Measurements from ENCODE around the gene CARMIL3.
A peak's percentile ranks its signal among the peaks of the same experiment; 100 is the strongest.
"Not testable (repeated sequence)": the region's sequence is repeated elsewhere in the genome, so short reads cannot be mapped to it uniquely, and the experiment has no call there.

CARMIL3 gene, protein sequence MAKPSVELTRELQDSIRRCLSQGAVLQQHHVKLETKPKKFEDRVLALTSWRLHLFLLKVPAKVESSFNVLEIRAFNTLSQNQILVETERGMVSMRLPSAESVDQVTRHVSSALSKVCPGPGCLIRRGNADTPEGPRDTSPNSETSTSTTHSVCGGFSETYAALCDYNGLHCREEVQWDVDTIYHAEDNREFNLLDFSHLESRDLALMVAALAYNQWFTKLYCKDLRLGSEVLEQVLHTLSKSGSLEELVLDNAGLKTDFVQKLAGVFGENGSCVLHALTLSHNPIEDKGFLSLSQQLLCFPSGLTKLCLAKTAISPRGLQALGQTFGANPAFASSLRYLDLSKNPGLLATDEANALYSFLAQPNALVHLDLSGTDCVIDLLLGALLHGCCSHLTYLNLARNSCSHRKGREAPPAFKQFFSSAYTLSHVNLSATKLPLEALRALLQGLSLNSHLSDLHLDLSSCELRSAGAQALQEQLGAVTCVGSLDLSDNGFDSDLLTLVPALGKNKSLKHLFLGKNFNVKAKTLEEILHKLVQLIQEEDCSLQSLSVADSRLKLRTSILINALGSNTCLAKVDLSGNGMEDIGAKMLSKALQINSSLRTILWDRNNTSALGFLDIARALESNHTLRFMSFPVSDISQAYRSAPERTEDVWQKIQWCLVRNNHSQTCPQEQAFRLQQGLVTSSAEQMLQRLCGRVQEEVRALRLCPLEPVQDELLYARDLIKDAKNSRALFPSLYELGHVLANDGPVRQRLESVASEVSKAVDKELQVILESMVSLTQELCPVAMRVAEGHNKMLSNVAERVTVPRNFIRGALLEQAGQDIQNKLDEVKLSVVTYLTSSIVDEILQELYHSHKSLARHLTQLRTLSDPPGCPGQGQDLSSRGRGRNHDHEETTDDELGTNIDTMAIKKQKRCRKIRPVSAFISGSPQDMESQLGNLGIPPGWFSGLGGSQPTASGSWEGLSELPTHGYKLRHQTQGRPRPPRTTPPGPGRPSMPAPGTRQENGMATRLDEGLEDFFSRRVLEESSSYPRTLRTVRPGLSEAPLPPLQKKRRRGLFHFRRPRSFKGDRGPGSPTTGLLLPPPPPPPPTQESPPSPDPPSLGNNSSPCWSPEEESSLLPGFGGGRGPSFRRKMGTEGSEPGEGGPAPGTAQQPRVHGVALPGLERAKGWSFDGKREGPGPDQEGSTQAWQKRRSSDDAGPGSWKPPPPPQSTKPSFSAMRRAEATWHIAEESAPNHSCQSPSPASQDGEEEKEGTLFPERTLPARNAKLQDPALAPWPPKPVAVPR (N-terminal part only)

DNA sequence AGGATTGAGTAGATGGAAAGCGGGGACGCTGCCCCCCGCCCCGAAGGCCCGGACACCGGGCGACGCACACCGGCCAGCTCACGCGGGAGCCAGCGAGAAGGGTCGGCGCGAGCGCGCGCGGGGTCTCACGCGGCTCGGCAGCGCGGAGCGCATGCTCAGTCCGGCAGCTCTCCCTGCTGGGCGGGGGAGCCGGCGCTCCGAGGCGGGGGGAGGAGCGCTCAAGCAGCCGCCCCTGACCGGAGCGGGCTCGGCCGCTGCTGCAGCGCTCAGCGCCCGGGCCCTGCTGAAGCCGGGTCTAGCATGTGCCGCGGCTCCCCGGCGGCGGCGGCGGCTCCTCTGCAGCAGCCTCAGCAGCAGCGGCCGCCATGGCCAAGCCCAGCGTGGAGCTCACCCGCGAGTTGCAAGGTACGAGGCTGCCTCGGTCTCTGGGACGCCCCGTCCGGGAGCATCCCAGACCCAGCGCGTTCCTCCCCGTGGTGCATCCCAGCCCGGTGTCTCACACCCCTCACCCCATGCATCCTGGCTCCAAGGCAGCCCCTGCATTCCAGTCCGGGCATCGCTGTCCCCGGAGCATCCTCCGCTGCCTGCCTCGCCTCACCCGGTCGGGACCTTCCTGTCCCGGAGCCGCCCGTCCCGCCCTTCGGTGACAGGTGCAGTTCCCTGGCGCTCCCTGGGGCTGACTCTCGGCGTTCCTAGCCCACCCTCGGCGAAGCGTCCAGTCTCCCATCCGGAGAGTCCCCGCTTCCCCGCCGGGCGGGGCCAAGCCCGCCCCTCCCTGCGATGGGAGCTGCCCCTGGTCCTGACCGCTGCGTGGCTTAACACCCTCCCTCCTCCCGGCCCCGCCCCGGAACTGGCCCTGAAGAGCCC is at the start of gene CARMIL3:
TSS of gene CARMIL3 (plus strand) at position 221 of the 867 bp plus-strand sequence. CDS start at position 366, 145 bp downstream.
- DNase-seq: peak; percentile 31

DNA sequence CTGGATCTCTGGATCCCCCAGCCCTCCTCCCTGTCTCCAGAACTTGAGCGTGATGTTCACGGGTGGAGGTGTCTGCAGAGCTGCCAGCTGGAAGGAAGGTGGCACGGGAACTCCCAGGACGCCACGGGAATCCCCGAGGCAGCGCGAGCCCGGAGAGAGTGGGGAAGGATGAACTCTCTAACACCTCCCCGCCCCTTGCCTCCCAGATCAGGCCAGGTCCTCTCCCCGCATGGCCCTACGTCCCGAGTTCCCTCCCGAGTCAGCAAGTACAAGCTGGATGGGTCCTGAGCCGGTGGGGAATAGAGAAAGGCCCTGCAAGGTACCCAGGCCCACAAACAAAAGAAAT is 45.4 kb upstream of the CARMIL3 start:
- DNase-seq: not testable (repeated sequence)

DNA sequence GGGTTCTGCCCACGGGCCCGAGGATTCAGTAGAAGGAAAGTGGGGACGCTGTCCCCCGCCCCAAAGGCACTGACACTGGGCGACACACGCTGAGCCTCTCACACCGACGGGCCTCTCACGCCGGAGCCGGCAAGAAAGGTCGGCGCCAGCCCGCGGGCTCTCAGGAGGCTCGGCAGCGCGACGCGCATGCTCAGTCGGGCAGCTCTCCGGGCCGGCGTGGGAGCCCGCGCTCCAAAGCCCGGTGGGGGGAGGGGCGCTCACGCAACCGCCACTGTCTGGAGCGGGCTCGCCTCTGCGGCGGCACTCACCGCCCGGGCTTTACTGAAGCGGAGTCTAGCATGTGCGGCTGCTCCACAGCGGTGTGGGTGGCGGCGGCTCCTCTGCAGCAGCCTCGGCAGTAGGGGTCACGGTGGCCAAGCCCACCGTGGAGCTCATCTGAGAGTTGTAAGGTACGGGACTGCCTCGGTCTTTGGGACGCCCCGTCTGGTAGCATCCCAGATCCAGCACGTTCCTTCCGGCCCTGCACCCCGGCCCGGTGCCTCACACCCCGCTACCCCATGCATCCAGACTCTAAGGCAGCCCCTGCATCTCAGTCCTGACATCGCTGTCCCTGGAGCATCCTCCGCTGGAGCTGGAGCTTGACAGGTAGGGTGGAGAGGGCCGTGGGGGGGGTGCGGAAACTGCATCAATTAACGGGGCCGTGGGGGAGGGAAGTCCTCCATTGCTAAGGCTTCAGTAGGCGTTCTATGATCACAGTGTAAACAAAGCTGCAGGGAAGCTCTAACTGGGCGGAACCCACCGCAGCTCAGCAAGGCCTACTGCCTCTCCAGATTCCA is 44.8 kb upstream of the CARMIL3 start:
- not testable (repeated sequence) for DNase-seq

DNA sequence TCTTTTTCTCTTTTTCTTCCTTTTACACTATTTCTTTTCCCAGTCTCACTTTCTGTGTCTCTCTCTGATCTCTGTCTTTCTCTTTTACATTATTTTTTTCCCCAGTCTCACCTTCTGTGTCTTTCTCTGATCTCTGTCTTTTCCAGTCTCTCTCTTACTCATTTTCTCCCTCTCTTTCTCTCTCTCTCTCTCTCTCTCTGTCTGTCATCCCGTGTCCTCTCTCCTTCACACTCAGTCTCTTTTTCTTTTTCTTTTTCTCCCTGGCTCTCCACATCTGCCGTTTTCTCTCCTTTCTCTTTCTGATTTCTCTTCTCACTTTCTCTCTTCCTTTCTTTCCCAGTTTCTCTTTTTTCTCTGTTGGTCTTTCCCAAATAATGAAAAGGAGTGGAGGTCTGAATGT is 40.8 kb upstream of the CARMIL3 start:
- no peak for DNase-seq

DNA sequence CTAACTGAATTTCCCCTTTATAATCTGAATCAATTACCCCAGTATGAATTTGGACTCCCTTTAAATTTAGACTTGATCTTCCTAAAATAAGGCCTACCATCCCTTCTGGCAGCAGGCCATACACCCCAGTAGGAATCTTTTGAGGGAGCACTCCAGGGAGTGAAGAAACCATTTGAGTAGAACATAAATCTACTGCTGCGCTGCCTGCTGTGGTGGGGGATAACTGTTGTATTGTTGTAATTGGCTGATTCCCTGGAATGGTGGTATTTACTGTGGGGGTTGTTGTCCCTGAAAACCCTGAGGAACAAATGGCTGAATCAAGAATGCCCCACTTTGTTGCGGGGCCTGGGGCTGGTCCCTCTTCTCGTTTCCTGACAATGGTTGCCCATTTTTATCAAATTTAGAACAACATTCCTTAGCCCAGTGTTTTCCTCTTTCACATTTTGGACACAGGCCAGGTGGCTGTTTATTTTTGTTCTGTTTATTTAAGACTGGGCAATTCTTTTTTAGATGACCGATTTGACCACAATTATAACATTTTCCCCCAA is 39.0 kb upstream of the CARMIL3 start:
- DNase-seq: not testable (repeated sequence)

DNA sequence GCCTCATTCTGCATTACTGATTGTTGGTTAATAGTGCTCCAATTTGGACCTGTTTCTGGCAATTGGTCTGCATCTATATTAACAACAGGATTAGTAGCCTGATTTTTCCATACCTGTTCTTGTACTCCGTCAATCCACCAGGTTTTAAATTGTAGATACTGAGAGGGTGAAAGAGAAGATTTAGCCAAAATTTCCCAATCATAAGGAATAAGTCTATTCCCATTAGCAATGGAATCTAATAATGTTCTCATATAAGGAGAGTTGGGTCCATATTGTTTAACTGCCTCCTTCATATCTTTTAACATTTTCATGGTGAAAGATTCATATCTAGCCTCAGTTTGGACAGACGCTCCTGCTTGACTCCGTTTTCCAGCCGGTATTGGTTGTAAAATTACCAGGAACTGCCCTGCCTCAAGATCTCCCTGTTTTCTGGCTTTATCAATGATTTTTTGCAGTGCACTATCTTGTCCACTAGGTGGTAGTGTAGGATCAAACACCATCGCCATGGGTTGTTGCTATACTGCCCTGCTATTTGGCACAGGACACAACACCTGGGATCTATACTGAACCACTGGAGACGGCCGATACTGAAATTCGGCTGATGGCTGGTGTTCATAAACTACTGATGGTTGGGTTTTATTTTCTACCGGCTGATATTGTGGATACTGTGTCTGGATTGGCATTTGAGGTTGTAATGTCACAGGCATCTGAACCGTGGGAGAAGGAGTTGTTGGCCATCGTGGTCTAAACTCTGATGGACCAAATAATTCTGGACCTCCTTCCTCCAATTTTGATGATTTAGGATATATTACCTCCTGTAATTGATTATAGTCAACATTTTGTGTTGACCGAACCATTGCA is 37.9 kb upstream of the CARMIL3 start:
- peak; percentile 83 for DNase-seq

DNA sequence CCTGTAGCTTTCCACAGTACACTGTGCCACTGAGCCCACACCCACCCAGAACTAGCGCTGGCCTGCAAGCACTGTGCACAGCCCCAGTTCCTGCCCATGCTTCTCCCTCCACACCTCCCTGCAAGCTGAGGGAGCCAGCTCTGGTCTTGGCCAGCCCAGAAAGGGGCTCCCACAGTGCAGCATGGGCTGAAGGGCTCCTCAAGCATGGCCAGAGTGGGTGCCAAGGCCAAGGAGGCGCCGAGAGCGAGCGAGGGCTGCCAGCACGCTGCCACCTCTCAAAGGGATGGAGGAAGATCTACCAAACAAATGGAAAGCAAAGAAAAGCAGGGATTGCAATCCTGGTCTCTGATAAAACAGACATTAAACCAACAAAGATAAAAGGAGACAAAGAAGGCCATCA is 36.1 kb upstream of the CARMIL3 start:
- not testable (repeated sequence) for DNase-seq

DNA sequence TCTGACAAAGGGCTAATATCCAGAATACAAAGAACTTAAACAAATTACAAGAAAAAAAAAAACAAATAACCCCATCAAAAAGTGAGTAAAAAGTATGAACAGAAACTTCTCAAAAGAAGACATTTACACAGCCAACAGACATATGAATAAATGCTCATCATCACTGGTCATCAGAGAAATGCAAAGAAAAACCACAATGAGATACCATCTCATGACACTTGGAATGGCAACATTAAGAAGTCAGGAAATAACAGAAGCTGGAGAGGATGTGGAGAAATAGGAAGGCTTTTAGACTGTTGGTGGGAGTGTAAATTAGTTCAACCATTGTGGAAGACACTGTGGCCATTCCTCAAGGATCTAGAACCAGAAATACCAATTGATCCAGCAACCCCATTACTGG is 32.8 kb upstream of the CARMIL3 start:
- not testable (repeated sequence) for DNase-seq

DNA sequence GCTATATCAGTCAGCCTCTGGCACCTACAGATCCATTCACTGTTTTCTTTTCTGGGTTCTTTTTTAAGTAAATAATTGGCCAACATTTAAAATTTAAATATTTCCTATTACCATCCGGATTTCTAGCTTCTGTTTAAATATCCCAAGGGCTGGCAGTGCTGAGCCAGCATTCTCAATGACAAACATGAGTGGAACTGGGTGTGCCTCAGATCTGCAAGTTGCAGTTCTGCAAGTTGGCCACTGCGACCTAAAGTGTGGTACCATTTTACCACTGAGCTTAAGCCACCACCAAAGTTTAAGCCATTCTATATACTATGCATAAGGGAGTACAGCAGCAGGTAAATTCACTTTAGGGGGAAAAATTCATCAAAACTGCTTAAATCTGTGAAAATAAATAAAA is 31.9 kb upstream of the CARMIL3 start:
- not testable (repeated sequence) for DNase-seq

DNA sequence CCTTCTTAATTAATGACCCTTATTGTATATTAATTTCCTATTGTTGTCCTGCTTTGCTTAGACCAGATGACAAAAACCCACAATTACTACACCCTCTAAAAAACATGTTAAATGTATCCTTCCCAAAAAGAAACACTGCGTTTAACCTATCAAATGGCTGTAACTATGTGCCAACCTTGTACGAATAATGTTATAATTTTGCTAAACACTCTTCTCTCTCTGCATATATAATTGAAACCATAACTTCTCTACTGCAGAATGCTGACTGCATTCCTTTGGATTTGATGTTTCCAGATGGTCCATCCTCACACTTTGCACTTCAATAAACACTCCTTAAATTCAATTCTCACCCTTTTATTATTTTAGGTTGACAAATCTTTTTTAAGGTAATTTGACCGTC is 31.3 kb upstream of the CARMIL3 start:
- not testable (repeated sequence) for DNase-seq

DNA sequence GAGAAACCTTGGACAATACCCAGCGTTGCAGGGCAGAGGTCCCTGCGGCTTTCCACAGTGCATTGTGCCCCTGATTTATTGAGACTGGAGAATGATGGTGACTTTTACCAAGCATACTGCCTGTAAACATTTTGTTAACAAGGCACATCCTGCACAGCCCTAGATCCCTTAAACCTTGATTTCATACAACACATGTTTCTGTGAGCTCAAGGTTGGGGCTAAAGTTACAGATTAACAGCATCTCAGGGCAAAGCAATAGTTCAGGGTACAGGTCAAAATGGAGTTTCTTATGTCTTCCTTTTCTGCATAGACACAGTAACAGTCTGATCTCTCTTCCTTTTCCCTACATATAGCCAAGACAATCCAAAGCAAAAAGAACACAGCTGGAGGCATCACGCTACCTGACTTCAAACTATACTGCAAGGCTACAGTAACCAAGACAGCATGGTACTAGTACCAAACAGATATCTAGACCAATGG is 26.8 kb upstream of the CARMIL3 start:
- not testable (repeated sequence) for DNase-seq

DNA sequence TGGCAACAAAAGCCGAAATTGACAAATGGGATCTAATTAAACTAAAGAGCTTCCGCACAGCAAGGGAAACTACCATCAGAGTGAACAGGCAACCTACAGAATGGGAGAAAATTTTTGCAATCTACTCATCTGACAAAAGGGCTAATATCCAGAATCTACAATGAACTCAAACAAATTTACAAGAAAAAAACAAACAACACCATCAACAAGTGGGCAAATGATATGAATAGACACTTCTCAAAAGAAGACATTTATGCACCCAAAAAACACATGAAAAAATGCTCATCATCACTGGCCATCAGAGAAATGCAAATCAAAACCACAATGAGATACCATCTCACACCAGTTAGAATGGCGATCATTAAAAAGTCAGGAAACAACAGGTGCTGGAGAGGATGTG is 22.1 kb upstream of the CARMIL3 start:
- DNase-seq: not testable (repeated sequence)

DNA sequence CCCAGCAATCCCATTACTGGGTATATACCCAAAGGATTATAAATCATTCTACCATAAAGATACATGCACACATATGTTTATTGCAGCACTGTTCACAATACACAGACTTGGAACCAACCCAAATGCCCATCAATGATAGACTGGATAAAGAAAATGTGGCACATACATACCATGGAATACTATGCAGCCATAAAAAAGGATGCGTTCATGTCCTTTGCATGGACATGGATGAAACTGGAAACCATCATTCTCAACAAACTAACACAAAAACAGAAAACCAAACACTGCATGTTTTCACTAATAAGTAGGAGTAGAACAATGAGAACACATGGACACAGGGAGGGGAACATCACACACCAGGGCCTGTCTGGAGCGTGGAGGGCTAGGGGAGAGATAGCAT is 20.5 kb upstream of the CARMIL3 start:
- DNase-seq: not testable (repeated sequence)

DNA sequence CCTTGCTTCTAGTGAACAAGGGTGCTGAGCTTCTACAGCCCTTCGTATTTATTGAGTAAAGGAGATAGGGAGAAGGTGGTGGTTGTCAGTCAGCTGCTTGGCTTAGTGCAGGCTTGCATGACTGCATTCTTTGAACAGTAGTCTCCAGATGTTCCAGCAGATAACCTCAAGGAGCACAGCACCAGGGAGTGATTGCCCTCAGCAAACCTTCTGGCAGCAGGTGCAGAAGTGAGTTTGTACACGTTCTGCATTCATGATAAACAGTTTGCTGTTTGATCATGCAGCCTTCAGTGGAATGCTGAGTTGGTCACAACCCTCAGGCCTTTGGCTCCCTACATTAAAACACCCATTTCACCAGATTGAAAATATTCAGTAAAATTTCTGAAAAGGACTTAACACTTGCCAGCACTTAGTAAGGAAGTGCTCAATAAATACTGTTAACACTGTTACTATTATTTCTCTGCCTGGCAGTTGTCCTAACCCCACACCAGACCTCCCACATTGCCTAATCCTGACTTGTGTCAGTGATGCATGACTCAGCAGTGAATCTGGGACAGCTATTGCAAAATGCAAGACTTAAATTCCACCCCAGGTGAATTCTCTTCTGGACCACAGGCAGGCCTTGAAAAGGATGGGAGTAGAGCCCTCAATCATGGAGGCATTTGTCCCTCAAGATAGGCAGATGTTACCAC is 18.9 kb upstream of the CARMIL3 start:
- DNase-seq: no peak

DNA sequence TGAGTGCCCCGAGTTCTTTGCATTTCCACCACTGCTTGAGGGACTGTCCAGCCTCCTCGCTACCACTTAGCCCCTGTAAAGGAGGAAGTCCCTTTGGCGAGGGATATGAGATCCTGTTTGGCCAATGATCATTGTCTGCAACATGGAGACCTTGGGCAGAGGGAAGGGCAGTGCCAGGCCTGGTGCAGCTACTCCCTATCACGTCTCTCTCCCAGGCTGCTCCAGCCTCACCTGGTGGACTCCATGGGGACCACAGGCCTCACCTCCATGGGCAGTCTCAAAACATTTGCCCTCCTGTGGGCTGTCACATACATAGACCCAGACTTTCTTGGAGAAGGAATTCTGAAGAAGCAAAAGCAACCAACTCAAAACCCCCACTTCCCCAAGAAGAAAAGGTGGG is 16.0 kb upstream of the CARMIL3 start:
- not testable (repeated sequence) for DNase-seq

DNA sequence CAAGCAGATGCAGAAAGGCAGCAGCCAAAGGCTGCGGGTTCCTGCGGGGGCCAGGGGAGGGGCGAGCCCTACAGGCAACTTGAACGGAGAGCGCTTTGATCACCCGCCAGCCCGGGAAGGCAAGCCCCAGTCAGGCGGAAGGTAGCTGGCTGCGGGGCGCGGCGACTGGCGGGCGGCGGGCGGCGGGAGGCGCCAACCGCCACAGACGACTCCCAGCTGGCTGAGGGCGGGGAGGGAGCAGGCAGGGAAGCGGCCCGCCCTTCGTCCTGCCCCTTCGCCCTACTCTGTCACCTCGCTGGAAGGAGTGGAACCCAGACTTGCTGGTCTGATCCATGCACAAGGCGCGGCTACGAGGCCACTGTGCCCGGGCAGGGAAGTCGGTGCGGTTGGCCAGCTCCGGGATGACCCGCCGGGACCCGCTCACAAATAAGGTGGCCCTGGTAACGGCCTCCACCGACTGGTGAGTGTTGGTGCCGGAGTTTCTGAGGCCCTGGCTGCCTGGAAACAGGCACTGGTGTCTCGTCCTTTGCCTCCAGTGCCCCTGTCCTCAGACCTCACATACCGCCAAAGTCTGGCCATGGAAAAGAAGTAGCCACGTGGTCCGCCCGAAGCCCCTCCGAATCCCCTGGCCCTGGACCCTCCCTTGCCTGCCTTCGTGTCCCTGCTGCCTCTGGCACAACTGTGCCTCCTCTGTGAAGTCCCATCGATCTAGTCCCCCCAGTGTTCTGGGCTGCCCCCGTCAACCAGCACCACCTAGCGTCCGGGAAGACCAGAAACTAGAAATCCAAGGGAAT is 15.4 kb upstream of the CARMIL3 start:
- DNase-seq: peak; percentile 56

DNA sequence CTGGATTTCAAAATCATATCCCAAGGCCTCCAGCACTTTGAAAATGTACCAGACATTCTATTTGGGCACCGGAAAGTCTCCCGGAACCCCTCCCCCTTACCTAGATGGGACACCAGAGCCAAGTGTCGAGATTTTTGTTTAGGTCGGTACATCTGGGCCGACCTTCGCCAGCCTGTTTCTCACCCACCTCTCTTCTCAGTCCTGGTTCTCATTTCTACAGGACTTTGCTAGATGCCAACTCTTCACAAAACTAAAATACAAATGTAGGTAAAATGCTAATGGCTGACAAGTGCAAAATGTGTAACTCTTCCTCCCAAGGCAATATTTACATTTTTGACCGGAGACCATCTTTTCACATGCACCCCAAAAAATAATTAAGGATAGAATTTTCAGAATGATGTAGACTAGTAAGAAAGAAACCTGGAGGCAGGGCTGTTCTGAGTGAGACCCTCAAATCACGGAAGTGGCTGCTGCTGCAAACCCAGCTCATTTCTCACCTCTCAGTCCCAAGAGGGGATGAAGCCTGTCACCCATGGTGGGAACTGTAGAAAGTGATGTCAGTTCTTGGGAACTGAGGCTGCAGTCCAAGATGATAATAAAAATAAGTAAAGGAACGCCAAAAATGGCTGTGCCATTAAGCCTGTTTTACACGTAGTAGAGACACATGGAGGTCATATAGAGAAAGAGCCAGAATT is 14.7 kb upstream of the CARMIL3 start:
- not testable (repeated sequence) for DNase-seq
